Mucosa of rectum (tissue), 2 donors: ENCODE results near the gene MUC12.
A peak's percentile ranks its signal among the peaks of the same experiment; 100 is the strongest.

ENCODE experiments used
- H3K27ac ChIP-seq, 2 donors: one replicate each; pipeline ENCODE4 v1.7.0; 2013; ENCODE audit warnings: inconsistent platforms in 2 of 2, low read depth in 2 of 2, low read length in 2 of 2
- H3K27me3 ChIP-seq, 2 donors: one replicate each; pipeline ENCODE4 v1.7.0; 2013; ENCODE audit warnings: low read length in 2 of 2; ENCODE audit not compliant: control insufficient read depth in 2 of 2, insufficient read depth in 2 of 2
- H3K36me3 ChIP-seq, 2 donors: one replicate each; pipeline ENCODE4 v1.7.0; 2013; ENCODE audit warnings: low read length in 2 of 2; ENCODE audit not compliant: control insufficient read depth in 2 of 2, insufficient read depth in 2 of 2
- H3K4me1 ChIP-seq, 2 donors: one replicate each; pipeline ENCODE4 v1.7.0; 2013; ENCODE audit warnings: low read length in 2 of 2, mild to moderate bottlenecking in 1 of 2; ENCODE audit not compliant: control insufficient read depth in 2 of 2, insufficient read depth in 2 of 2
- H3K4me3 ChIP-seq, 2 donors: one replicate each; pipeline ENCODE4 v1.7.0; 2013; ENCODE audit warnings: low read length in 2 of 2
- H3K9ac ChIP-seq, 2 donors: one replicate each; pipeline ENCODE4 v1.7.0; 2013; ENCODE audit warnings: low read length in 2 of 2, low read depth in 1 of 2, mild to moderate bottlenecking in 1 of 2
- H3K9me3 ChIP-seq, 2 donors: one replicate each; pipeline ENCODE4 v1.7.0; 2013; ENCODE audit warnings: low read length in 2 of 2; ENCODE audit not compliant: control insufficient read depth in 2 of 2
- donor health status: healthy.
- donor health status: Normal muscosa, but diverticular disease.

Gene MUC12

DNA sequence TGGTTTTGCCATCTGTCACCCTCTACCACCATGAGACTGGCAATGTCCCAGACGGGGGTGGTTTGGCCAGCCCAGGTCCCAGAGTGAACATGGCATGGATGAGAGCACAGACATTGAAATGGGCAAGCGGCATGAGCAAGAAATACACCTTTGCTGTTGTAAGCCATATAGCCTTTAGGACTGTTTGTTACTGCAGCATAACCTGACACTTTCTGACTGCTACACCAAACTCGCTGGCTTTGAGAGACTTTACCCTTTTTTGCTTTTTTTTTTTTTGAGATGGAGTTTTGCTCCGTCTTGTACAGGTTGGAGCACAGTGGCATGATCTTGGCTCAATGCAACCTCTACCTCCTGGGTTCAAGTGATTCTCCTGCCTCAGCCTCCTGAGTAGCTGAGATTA lies 25.2 kb upstream of the MUC12 start:
- no peaks in the 10 kb centered on the region for H3K36me3 ChIP-seq
- H3K4me1 ChIP-seq = peaks cover 6 to 15% of the 10 kb centered on the region in 2 donors
- H3K9ac ChIP-seq = no peak overlapping the region
- no peak overlapping the region for H3K4me3 ChIP-seq
- peaks cover 0 to 2% of the 10 kb centered on the region in 2 donors for H3K9me3 ChIP-seq
- peaks cover 0 to 2% of the 10 kb centered on the region in 2 donors for H3K27me3 ChIP-seq
- H3K27ac ChIP-seq = no peak overlapping the region

DNA sequence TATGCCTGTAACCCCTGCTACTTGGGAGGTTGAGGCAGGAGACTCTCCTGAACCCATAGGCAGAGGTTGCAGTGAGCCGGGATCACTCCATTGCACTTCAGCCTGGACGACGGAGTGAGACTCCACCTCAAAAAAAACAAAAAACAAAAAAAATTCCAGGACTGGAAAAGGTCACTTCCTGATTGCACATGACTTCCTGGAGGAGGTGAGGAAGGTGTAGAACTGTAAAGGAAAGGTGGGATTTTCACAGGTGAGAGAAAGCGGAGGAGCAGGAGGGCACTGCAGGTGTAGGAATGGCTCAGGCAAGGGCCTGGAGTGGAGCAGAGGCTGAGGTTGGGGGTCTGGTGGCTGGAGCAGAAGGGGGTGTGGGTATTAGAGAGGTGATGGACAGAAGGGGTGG lies 23.3 kb upstream of the MUC12 start:
- Histone ChIP-seq H3K9ac (no peak overlapping the region), H3K4me3 (no peak overlapping the region), H3K36me3 (no peaks in the 10 kb centered on the region), H3K4me1 (peaks cover 12 to 29% of the 10 kb centered on the region in 2 donors), H3K9me3 (no peaks in the 10 kb centered on the region), H3K27ac (no peak overlapping the region), H3K27me3 (peaks cover 0 to 3% of the 10 kb centered on the region in 2 donors)

GRCh38 chr7:100946766-100947365 lies 22.5 kb upstream of the MUC12 start:
- Histone ChIP-seq H3K27me3 (peaks cover 0 to 3% of the 10 kb centered on the region in 2 donors), H3K4me3 (no peak overlapping the region), H3K27ac (no peak overlapping the region), H3K9me3 (no peaks in the 10 kb centered on the region), H3K36me3 (peaks cover 0 to 3% of the 10 kb centered on the region in 2 donors), H3K9ac (no peak overlapping the region), H3K4me1 (peaks cover 12 to 29% of the 10 kb centered on the region in 2 donors)

DNA sequence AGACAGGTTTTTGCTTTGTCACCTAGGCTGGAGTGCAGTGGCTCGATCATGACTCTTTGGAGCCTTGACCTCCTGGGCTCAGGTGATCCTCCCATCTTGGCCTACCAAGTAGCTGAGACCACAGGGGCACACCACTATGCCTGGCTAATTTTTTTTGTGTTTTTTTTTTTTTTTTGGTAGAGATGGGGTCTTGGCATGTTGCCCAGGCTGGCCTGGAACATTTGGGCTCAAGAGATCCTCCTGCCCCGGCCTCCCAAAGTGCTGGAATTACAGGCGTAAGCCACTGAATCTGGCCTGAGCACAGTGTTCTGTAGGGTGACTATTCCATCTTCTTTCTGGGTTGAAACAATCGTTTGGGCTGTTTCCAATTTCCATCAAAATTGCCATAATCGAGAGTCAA lies 21.6 kb upstream of the MUC12 start:
- Histone ChIP-seq H3K27ac (no peak overlapping the region), H3K9me3 (no peaks in the 10 kb centered on the region), H3K4me1 (peaks cover 10 to 23% of the 10 kb centered on the region in 2 donors), H3K27me3 (peaks cover 0 to 3% of the 10 kb centered on the region in 2 donors), H3K4me3 (no peak overlapping the region), H3K36me3 (peaks cover 3% of the 10 kb centered on the region in 2 donors), H3K9ac (no peak overlapping the region)

- Histone ChIP-seq H3K27ac (peak within 1 kb of the TSS; percentile 63 to 65), H3K36me3 (peaks cover 3 to 4% of the 10 kb centered on the region in 2 donors), H3K4me3 (peak within 1 kb of the TSS; percentile 52 to 56), H3K9ac (peak within 1 kb of the TSS; percentile 56 to 61), H3K4me1 (peaks cover 6 to 19% of the 10 kb centered on the region in 2 donors), H3K9me3 (no peaks in the 10 kb centered on the region), H3K27me3 (peaks cover 0 to 3% of the 10 kb centered on the region in 2 donors)
Observed at GRCh38 chr7:100949227-100949932, 20.0 kb upstream of the MUC12 start, which contains the start of gene MUC3A. Gene MUC3A, plus strand, starts transcription at chr7:100949534. Its CDS starts 91 bp downstream, at chr7:100949625.

- Histone ChIP-seq H3K9ac (peak overlapping the region in 1 of 2 donors; percentile 61), H3K36me3 (peaks cover 3 to 4% of the 10 kb centered on the region in 2 donors), H3K9me3 (no peaks in the 10 kb centered on the region), H3K27ac (peak overlapping the region; percentile 63 to 65), H3K27me3 (peaks cover 0 to 3% of the 10 kb centered on the region in 2 donors), H3K4me3 (peak overlapping the region; percentile 52 to 56), H3K4me1 (peaks cover 6 to 19% of the 10 kb centered on the region in 2 donors)
Observed at GRCh38 chr7:100949933-100950443, 19.4 kb upstream of the MUC12 start.

DNA sequence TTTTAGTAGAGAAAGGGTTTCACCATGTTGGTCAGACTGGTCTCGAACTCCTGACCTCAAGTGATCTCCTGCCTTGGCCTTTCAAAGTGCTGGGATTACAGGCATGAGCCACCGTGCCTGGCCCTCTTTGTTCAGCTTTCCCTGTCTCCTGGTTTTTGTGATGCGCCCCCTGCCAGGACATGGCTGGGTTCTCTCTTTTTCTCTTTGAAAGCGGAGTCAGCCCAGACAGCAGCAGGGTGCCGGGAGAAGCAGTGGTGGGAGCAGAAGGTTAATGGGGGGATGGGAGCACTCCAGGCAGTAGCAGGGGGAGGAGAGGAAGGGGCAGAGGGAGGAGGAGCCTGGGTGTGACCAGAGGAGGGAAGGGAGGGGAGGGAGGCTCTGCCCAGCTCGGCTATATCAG lies 18.2 kb upstream of the MUC12 start:
- H3K9ac ChIP-seq = no peak overlapping the region
- peaks cover 0 to 3% of the 10 kb centered on the region in 2 donors for H3K27me3 ChIP-seq
- peaks cover 3 to 6% of the 10 kb centered on the region in 2 donors for H3K36me3 ChIP-seq
- H3K27ac ChIP-seq = no peak overlapping the region
- H3K4me1 ChIP-seq = peaks cover 6 to 19% of the 10 kb centered on the region in 2 donors
- H3K9me3 ChIP-seq = no peaks in the 10 kb centered on the region
- H3K4me3 ChIP-seq = no peak overlapping the region

DNA sequence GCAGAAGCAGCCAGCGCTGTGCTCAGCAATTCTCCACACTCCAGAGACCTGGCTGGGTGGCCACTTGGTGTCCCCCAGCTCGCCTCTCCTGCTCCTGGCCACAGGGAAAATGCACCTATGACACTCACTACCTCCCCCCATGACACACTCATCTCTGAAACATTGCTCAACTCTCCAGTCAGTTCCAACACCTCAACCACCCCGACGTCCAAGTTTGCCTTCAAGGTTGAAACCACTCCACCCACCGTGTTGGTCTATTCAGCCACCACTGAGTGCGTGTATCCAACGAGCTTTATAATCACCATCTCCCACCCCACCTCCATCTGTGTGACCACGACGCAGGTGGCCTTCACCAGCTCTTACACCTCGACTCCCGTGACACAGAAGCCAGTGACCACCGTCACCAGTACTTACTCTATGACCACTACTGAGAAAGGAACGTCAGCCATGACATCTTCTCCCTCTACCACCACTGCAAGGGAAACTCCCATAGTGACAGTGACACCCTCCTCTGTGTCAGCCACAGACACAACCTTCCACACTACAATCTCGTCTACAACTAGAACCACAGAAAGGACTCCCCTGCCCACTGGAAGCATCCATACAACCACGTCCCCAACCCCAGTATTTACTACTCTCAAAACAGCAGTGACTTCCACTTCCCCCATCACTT lies 17.3 kb upstream of the MUC12 start:
- no peak overlapping the region for H3K9ac ChIP-seq
- H3K36me3 ChIP-seq = peaks cover 3 to 6% of the 10 kb centered on the region in 2 donors
- no peak overlapping the region for H3K27ac ChIP-seq
- H3K4me1 ChIP-seq = peaks cover 6 to 19% of the 10 kb centered on the region in 2 donors
- no peak overlapping the region for H3K4me3 ChIP-seq
- H3K9me3 ChIP-seq = no peaks in the 10 kb centered on the region
- H3K27me3 ChIP-seq = peaks cover 0 to 3% of the 10 kb centered on the region in 2 donors

DNA sequence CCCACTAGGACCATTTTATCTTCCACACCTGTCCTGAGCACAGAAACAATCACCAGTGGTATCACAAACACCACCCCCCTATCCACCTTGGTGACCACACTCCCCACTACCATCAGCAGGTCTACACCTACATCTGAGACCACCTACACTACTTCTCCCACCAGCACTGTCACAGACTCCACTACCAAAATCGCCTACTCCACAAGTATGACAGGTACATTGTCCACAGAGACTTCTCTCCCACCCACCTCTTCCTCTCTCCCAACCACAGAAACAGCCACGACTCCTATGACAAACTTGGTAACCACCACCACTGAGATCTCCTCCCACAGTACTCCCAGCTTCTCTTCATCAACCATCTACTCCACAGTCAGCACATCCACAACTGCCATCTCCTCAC lies 16.7 kb upstream of the MUC12 start:
- H3K9ac ChIP-seq = no peak overlapping the region
- H3K9me3 ChIP-seq = no peaks in the 10 kb centered on the region
- H3K27me3 ChIP-seq = peaks cover 0 to 3% of the 10 kb centered on the region in 2 donors
- no peak overlapping the region for H3K4me3 ChIP-seq
- no peak overlapping the region for H3K27ac ChIP-seq
- H3K4me1 ChIP-seq = peaks cover 6 to 19% of the 10 kb centered on the region in 2 donors
- H3K36me3 ChIP-seq = peaks cover 3 to 6% of the 10 kb centered on the region in 2 donors
